Coronary artery (tissue), 2 donors: ENCODE measurements around the gene ST8SIA5.

Source experiments
- DNase-seq: peaks from one replicate; pipeline ENCODE4 v3.0.0-alpha.2; 2017; ENCODE audit warnings: low spot score
- H3K27ac ChIP-seq, 2 donors: fragments of 200-600 bp; sonication (generic); one replicate each; pipeline ENCODE4 v1.5.1; 2016 to 2019
- H3K4me3 ChIP-seq: fragments of 200-600 bp; sonication (generic); 2 replicates; pipeline ENCODE4 v1.5.1; 2016; ENCODE audit warnings: mild to moderate bottlenecking, moderate library complexity
- CTCF ChIP-seq: fragments of 200-600 bp; sonication (generic); IDR thresholded peaks from one replicate; pipeline ENCODE4 v1.5.1; 2019; ENCODE audit warnings: antibody characterized with exemption

ST8SIA5 gene

DNA sequence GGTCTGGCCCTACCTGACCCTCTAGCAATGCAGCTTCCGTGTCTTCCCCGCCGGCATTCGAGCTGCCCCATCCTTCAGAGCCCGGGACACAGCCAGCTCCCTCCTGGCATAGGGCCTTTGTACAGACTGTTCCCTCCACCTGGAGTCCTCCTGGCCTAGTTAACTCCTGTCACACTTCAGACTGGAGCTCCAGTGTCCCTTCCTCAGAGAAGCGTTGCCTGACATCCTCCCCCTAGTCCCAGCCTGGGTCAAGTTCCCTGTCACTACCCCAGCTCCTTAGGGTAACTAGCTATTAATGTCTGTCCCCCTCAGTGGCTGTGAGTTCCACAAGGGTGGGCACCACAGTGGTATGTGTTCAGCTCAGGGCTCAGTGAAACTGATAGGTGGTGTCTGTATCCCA lies 54.4 kb downstream of the ST8SIA5 start:
- H3K4me3 ChIP-seq, result no peak overlapping the region
- no peak overlapping the region for H3K27ac ChIP-seq
- no peak for TF ChIP-seq CTCF
- no peak for DNase-seq

GRCh38 chr18:46700066-46700824 lies 56.6 kb downstream of the ST8SIA5 start:
- DNase-seq, result no peak
- Histone ChIP-seq H3K4me3 (no peak overlapping the region), H3K27ac (no peak overlapping the region)
- TF ChIP-seq CTCF, result no peak

GRCh38 chr18:46696702-46697101 lies 60.2 kb downstream of the ST8SIA5 start:
- no peak overlapping the region for H3K27ac ChIP-seq

DNA sequence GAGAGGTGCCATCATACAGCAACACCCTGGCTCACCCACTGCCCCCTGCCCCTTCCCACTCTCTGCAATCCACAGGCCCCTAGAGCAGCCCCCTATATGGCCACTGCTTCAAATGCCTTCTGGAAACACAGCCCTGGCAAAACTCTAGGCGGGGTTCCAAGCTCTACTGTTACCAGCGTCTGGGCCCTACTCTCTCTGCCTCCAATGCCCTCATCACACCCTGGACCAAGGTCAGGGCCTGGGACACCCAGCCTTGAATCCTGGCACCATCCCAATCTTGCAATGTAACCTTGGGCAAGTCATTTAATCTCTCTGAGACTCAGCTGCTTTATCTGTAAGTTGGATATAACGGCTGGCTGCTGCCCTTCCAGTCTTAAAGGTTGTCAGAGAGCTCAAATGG lies 60.6 kb downstream of the ST8SIA5 start:
- H3K27ac ChIP-seq, result no peak overlapping the region
- H3K4me3 ChIP-seq, result no peak overlapping the region
- DNase-seq, result no peak
- TF ChIP-seq CTCF, result no peak

More at GRCh38 chr18:46696702-46697101, 60.2 kb downstream of the ST8SIA5 start:
- TF ChIP-seq CTCF, result no peak
- H3K4me3 ChIP-seq, result no peak overlapping the region
- DNase-seq, result no peak

DNA sequence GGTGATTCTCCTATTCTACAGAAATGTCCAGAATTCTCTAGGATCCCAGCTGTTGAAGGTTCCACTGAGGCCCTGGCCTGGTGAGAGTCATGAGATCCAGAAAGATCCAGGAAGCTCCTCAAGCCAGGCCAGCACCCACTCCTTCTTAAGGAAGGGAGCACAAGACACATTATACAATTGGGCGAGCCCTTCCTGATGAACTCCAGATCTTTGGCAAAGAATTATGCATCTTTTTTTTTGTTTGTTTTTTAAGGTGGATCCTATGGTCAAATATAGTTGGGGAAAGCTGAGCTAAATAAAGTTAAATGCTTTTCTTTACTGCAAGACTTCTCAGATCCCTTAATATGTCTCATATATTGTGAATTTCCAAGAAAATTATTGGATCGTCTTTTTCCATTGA lies 62.9 kb downstream of the ST8SIA5 start:
- H3K4me3 ChIP-seq, result no peak overlapping the region
- no peak overlapping the region for H3K27ac ChIP-seq
- no peak for DNase-seq
- TF ChIP-seq CTCF, result no peak

DNA sequence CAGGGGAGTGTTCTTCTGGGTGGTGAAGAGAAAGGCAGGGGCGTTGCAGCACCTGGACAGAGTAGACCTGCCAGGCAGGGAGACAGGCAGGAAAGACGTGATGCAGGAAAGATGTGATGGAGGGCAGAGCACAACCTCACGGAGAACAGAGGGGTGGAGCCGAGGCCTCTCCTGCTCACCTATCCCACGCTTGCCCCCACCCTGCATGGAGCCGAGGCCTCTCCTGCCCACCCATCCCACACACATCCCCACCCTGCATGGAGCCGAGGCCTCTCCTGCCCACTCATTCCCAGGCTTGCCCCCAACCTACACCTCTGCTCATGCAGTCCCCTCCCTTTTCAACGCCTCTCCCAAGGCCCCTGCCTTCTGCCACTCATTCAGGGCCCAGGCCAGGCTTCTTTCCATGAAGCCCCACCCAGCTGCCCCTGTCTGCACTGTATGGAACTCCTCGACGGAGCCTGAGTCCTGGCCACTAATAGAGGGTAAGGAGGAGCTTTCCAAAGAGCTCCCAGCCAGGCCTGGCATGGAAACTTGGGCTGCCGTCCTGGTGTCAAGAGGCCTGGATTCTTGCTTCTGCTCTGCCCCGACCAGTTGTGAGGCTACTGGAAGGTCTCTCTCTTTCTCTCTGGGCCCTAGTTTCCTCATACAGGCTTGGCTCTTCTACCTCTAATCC lies 67.9 kb downstream of the ST8SIA5 start:
- Histone ChIP-seq H3K4me3 (no peak overlapping the region), H3K27ac (no peak overlapping the region)
- no peak for DNase-seq
- no peak for TF ChIP-seq CTCF

- no peak for DNase-seq
- Histone ChIP-seq H3K27ac (no peak overlapping the region), H3K4me3 (no peak overlapping the region)
- TF ChIP-seq CTCF, result no peak
Measured at GRCh38 chr18:46686186-46686585, 70.7 kb downstream of the ST8SIA5 start.
